Gastroesophageal sphincter (tissue), 4 donors: Measurements from ENCODE around the gene FADS6. TPM values are rescaled to one million over a fixed set of nuclear protein-coding genes. Genes with fewer than 3 reads are reported as not detected.

Experiments used
- ATAC-seq: fragments of 150-250 bp; one replicate; pipeline ENCODE4 v1.9.1; 2016; ENCODE audit warnings: mild to moderate bottlenecking, moderate library complexity
- H3K27ac ChIP-seq, 4 donors: fragments of 200-600 bp; sonication (generic) in 3 of 4; 1 replicate in 3 of 4; 2 replicates in 1 of 4; pipeline ENCODE4 v1.5.1; 2016 to 2019
- H3K27me3 ChIP-seq: fragments of 200-600 bp; sonication (generic); one replicate; pipeline ENCODE4 v1.5.1; 2019
- H3K36me3 ChIP-seq, 2 donors: fragments of 200-600 bp; sonication (generic); one replicate each; pipeline ENCODE4 v1.5.1; 2019; ENCODE audit warnings: control low read depth in 1 of 2
- H3K4me1 ChIP-seq, 3 donors: fragments of 200-600 bp; sonication (generic); 1 replicate in 2 of 3; 2 replicates in 1 of 3; pipeline ENCODE4 v1.5.1; 2016 to 2019; ENCODE audit warnings: control low read depth in 2 of 3
- H3K4me3 ChIP-seq, 2 donors: fragments of 200-600 bp; sonication (generic); one replicate each; pipeline ENCODE4 v1.5.1; 2019; ENCODE audit warnings: mild to moderate bottlenecking in 1 of 2, moderate library complexity in 1 of 2
- H3K9me3 ChIP-seq, 3 donors: fragments of 200-600 bp; sonication (generic); one replicate each; pipeline ENCODE4 v1.5.1; 2017 to 2019; ENCODE audit warnings: control low read depth in 2 of 3
- CTCF ChIP-seq, 4 experiments: fragments of 200-600 bp in 2 of 4; fragments of 450-650 bp in 2 of 4; sonication (generic) in 1 of 4; IDR thresholded peaks; one replicate each; pipeline ENCODE4 v1.5.1; 2017 to 2019; ENCODE audit warnings: antibody characterized with exemption in 4 of 4, mild to moderate bottlenecking in 2 of 4, moderate library complexity in 2 of 4
- EP300 ChIP-seq: sonication (generic); formaldehyde crosslinking; IDR thresholded peaks from one replicate; pipeline ENCODE4 v1.6.1; 2017; ENCODE audit warnings: antibody characterized with exemption, mild to moderate bottlenecking
- POLR2A ChIP-seq, 2 donors: fragments of 450-650 bp; IDR thresholded peaks; one replicate each; pipeline ENCODE4 v1.6.1; 2017; ENCODE audit warnings: antibody characterized with exemption in 2 of 2, mild to moderate bottlenecking in 2 of 2, moderate library complexity in 1 of 2
- POLR2AphosphoS5 ChIP-seq: sonication (generic); formaldehyde crosslinking; IDR thresholded peaks from one replicate; pipeline ENCODE4 v1.6.1; 2017; ENCODE audit warnings: antibody characterized with exemption
- WGBS, 2 donors: methylation state at CpG; one replicate each; pipeline ENCODE4 v1.1.5; 2018; ENCODE audit warnings: low coverage in 1 of 2; 5-methylcytosine and 5-hydroxymethylcytosine counted together
- total RNA-seq, 4 donors: library from RNA; depleted of rRNA; stranded (reverse); fragments of >200 nt; gene quantifications; one replicate each; pipeline ENCODE4 v1.1.0, GENCODE V29; 2016

Gene FADS6
- total RNA-seq, 4 donors from 2014 or later, result 0.37 TPM; not detected in 3

- H3K27me3 ChIP-seq, result peaks cover 84% of the 10 kb centered on the region
- TF ChIP-seq EP300 (no peak), POLR2A (IDR thresholded peaks at IDR 0.05) (no peak), POLR2AphosphoS5 (no peak)
- H3K9me3 ChIP-seq, result peaks cover 0 to 5% (median 0%) of the 10 kb centered on the region in 3 donors
- no peak overlapping the region for H3K4me3 ChIP-seq
- no peak for ATAC-seq
- H3K4me1 ChIP-seq, result peaks cover 0 to 14% (median 0%) of the 10 kb centered on the region in 3 donors
- H3K36me3 ChIP-seq, result no peaks in the 10 kb centered on the region
- H3K27ac ChIP-seq, result no peak overlapping the region
- 40% methylated on average over 1 of the region's 3 CpGs; no CpG with 5 or more reads in 1 of the 2 donors for WGBS, 2 donors
Measured at GRCh38 chr17:74850914-74851313, 42.5 kb downstream of the FADS6 start.

- H3K27me3 ChIP-seq, result peaks cover 84% of the 10 kb centered on the region
Measured at GRCh38 chr17:74850310-74850709, 43.1 kb downstream of the FADS6 start.

GRCh38 chr17:74848656-74849399 is 44.6 kb downstream of the FADS6 start:
- 47 to 68% methylated on average over 7 to 8 of the region's 9 CpGs for WGBS, 2 donors
- Histone ChIP-seq H3K27me3 (peaks cover 82% of the 10 kb centered on the region), H3K9me3 (peaks cover 0 to 5% (median 0%) of the 10 kb centered on the region in 3 donors), H3K27ac (no peak overlapping the region), H3K4me3 (no peak overlapping the region), H3K36me3 (no peaks in the 10 kb centered on the region), H3K4me1 (peaks cover 0 to 14% (median 0%) of the 10 kb centered on the region in 3 donors)
- TF ChIP-seq POLR2AphosphoS5 (no peak), EP300 (no peak), POLR2A (IDR thresholded peaks at IDR 0.05) (no peak)
- no peak for ATAC-seq

More at GRCh38 chr17:74850310-74850709, 43.1 kb downstream of the FADS6 start:
- WGBS, 2 donors, result no CpG with 5 or more reads among the region's 17 CpGs
- no peak for ATAC-seq
- Histone ChIP-seq H3K4me3 (no peak overlapping the region), H3K9me3 (peaks cover 0 to 5% (median 0%) of the 10 kb centered on the region in 3 donors), H3K27ac (no peak overlapping the region), H3K4me1 (peaks cover 0 to 14% (median 0%) of the 10 kb centered on the region in 3 donors), H3K36me3 (no peaks in the 10 kb centered on the region)
- TF ChIP-seq EP300 (no peak), POLR2AphosphoS5 (no peak), CTCF (IDR thresholded peaks at IDR 0.05) (no peak), POLR2A (IDR thresholded peaks at IDR 0.05) (no peak)

- TF ChIP-seq POLR2A (IDR thresholded peaks at IDR 0.05) (no peak), POLR2AphosphoS5 (no peak), EP300 (no peak), CTCF (IDR thresholded peaks at IDR 0.05) (no peak)
Measured at GRCh38 chr17:74846621-74847020, 46.8 kb downstream of the FADS6 start.

GRCh38 chr17:74843352-74843627 is 50.1 kb downstream of the FADS6 start:
- Histone ChIP-seq H3K36me3 (peaks cover 0 to 7% of the 10 kb centered on the region in 2 donors), H3K9me3 (no peaks in the 10 kb centered on the region), H3K4me3 (peak overlapping the region in 1 of 2 donors; percentile 53), H3K4me1 (peaks cover 0 to 38% (median 19%) of the 10 kb centered on the region in 3 donors), H3K27ac (no peak overlapping the region), H3K27me3 (peaks cover 45% of the 10 kb centered on the region)
- no peak for ATAC-seq
- TF ChIP-seq POLR2A (IDR thresholded peaks at IDR 0.05) (no peak), POLR2AphosphoS5 (no peak), EP300 (no peak), CTCF (IDR thresholded peaks at IDR 0.05) (no peak)
- no CpG with 5 or more reads among the region's 26 CpGs for WGBS, 2 donors

More at GRCh38 chr17:74846621-74847020, 46.8 kb downstream of the FADS6 start:
- no peaks in the 10 kb centered on the region for H3K36me3 ChIP-seq
- H3K4me3 ChIP-seq, result no peak overlapping the region
- WGBS, 2 donors, result 89 to 95% methylated on average over 4 to 5 of the region's 16 CpGs
- H3K4me1 ChIP-seq, result peaks cover 0 to 19% (median 4%) of the 10 kb centered on the region in 3 donors
- H3K27ac ChIP-seq, result no peak overlapping the region
- no peaks in the 10 kb centered on the region for H3K9me3 ChIP-seq
- H3K27me3 ChIP-seq, result peaks cover 69% of the 10 kb centered on the region
- no peak for ATAC-seq
